Left cardiac atrium (tissue), 4 donors: Measurements from ENCODE around the gene KLF2. TPM values are rescaled to one million over a fixed set of nuclear protein-coding genes. Genes with fewer than 3 reads are reported as not detected.

ENCODE experiments used
- ATAC-seq, 2 donors: fragments of 200-7000 bp; cut with Tn5 transposase; one replicate each; pipeline ENCODE4 v1.9.1; 2020; ENCODE audit warnings: mild to moderate bottlenecking in 2 of 2, moderate library complexity in 2 of 2
- DNase-seq: peaks from one replicate; pipeline ENCODE4 v3.0.0-alpha.2; 2020
- intact Hi-C, 2 donors: fragments of 100-400 bp; cut with DNase I; formaldehyde crosslinking; loops; one replicate each; pipeline versions ENCODE4 v1.14.1 to v1.15.1; 2022 to 2023
- total RNA-seq, 2 donors: library from RNA; stranded (reverse); fragmentation: NEBNext Ultra II Directional; extraction: Animal tissue kit (Norgen Biotek cat#: 25700); gene quantifications; one replicate each; pipeline ENCODE4 v1.2.1, GENCODE V29; 2021
- donor health status: DM: no; HTN: yes; CAD: no.
- donor health status: DM: no; HTN: yes; CAD: no; lungs with severe emphysema.
- donor health status: DM: yes; HTN: yes; CAD: no.
- donor health status: Dilated cardiomyopathy.

Gene KLF2
- total RNA-seq, 2 donors from 2014 or later: 66.4 to 77.5 TPM

DNA sequence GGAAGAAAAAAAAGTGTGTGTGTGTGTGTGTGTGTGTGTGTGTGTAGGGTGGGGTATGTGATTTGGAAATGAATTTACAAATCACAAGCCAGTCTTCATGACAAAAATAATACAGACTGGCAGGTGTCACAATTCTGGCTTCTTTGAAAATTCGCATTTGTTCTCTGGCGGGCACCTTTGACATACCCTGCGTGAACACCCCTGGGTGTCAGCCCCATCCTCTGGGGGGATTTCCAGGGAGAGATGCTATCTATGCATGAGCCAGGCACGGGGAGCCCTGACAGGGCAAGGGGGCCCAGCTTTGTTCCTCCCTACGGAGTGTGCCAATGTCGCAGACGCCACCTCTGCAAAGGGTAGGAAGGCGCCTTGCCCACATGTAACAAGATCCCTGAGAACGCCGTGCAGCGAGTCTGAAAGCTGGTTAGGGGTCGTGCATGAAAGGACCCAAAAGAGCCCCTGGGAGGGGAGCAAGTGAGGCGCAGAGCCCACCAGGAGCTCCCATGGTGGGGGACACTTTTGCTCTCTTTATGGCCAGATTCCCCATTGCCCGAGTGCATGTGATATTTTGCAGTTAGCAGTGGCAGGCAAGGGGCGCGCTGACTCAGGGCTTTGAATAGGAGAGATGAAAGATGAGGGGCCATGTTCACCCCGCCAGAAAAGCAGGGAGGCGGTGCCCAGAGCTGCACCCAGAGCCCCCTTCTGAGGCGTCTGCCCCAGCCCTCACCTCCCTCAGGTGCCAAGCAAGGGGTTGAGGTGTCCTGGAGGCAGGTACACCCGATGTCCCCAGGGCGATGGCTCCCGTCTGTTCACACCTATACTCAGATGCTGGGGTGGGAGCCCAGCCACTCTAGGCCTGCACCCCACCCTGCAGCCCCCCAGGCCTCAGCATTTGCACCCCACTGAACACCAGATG lies 45.3 kb downstream of the KLF2 start:
- no peak for ATAC-seq
- intact Hi-C loops: no loop called here
- DNase-seq: no peak

DNA sequence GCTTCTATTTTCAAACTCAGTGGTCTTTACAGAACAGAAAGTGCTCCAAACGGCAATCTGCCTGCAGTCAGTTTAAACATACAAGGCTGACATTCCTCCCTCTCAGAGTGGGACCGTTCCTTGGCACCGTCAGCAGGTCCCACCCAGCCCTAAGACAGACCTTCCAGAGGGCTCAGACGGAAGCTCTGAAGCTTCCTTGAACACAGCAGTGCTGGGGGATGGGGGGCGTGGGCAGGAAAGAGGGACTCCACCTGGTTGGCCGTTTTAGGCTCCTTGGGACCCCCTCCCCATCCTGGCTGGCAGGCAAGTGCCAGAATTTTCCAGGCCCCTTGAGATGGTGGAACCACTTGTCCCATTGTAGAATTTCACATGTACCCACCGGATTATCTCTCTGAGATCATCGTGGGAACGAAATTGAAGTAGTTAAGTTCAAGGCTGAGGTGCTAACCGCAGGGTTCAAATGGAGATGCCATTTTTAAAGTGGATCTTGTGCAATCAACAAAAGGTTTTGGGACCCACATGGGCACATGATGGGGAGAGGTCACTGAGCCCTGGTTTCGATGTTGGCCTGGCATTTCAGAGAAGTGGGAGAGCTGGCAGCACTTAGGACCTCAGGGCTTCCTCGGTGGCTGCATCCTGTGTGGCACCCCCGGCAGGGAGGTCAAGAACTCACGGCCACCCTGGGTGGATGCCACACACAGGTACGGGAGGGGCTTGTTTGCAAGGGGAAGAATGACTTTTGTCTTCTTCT lies 46.2 kb downstream of the KLF2 start:
- ATAC-seq (no peak), DNase-seq (no peak)
- intact Hi-C loops: no loop called here

DNA sequence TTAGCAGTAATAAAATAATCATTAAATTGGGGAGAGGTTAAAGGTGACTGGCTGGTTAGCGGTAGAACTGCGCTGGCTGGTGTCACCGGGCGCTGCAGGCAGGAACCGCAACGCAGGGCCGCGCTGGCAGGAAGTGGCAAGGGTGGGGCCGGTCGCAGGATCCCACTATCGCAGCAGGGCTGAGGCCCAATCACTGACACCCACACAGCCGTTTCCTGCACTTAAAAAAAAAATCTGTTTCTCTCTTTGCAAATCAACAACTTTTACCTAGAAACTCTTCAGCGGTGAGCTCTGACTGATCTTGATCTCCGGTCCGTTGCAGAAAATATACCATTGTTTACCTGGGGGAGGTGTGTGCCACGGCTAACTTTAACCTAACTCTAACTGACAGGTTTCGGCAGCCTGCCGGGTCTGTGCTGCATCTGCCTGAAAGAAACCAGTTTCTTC lies 46.9 kb downstream of the KLF2 start:
- intact Hi-C loops: no loop called here

DNA sequence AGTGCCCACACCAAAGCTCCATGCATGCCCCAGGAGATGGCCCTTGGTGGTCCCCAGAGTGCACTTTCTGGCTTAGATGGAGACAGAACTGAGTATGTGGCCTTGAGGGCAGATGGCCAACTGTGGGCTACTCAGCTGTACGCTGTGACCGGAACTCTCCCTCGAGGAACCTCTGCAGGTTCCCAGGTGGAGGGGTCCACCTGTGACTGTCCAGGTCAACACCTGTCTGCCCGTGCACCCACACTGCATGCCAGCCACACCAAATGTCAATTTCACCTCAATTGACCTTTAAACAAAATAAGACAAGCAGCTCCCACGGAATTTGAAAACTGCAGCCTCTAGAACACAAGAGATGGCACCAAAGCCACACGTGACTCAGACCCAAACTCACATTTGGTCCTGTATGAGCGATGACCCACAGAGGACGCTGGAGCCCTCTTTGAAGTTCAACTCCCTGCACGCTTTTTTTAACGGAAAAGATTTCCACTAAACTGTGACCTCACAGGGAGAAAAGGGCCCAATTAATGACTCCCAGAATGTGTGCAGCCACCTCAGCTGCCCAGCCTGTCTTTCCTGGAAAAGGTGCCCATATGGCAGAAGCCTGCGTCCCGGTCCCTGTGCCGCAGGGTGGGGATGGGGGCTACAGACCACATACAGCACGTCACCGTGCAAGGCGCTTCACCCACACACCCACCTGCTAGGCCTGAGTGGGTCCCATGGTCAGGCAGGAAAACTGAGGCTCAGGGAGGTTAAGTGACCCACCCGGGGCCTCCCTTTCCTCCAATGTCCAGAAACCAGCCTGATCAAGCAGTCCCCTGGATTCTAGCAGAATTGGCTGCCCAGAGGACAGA lies 47.7 kb downstream of the KLF2 start:
- no peak for DNase-seq
- intact Hi-C loops: no loop called here

More for the DNA sequence above, 46.9 kb downstream of the KLF2 start:
- DNase-seq (peak; percentile 78), ATAC-seq (peak; percentile 55 to 60)

DNA sequence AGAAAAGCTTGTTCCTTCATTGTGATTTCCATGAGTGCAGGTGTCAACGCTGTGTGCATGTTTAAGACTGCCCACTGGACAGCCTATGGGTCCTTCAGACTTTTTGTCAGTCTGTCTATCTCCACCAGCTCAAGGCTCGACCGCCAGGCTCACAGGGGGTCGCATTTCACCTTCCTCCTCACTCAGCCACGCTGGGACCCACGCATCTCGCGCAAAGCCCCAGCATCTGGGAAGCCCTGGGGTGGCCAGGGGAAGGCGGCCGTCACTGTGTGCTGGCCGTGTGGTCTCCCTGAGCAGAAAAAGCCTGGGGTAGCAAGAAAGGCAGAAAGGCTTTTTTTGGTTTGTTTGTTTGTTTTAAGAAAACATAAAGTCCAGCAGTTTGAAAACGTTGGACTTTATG lies 48.5 kb downstream of the KLF2 start:
- intact Hi-C loops: no loop called here
- no peak for DNase-seq
- ATAC-seq: no peak

More for the DNA sequence above, 47.7 kb downstream of the KLF2 start:
- no peak for ATAC-seq

DNA sequence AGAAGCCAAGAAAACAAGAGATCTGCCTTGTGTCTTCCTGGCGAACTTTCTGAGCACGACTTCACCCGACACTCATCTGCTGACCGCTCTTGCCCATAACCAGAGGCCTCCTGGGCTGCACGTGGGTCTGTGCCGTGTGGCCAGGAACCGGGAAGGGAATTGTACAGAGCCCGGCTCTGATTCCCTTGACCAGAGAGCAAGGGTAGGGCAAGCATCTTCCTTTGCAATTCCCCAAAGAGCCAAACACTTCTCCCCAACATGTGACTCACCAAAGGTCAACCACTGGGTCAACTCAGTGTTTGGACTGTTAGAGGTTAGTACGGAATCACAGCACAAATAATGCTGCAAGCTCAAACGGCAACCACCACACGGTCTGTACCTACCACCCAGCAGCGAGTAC lies 48.9 kb downstream of the KLF2 start:
- DNase-seq: no peak
- intact Hi-C loops: no loop called here
- peak in 1 of 2 donors; percentile 33 for ATAC-seq

DNA sequence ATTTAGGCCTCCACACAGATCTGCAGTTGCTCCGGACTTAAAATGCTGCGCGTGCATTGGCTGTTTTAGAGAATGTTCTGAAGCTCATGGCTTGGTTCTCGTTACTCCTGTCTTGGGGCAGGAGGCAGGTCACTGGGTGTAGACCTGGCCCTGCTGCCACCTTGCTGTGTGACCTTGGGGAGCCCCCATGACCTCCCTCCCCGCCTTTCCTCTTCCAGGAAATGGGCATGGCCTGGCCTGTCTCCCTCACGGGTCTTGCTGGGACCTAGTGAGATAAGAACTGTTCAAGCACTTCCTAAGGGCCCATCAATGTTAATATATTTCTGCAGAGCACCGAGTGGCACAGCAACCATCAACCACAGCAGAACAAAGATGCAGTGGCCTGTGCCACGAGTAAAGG lies 49.4 kb downstream of the KLF2 start:
- no peak for ATAC-seq
- intact Hi-C loops: no loop called here

DNA sequence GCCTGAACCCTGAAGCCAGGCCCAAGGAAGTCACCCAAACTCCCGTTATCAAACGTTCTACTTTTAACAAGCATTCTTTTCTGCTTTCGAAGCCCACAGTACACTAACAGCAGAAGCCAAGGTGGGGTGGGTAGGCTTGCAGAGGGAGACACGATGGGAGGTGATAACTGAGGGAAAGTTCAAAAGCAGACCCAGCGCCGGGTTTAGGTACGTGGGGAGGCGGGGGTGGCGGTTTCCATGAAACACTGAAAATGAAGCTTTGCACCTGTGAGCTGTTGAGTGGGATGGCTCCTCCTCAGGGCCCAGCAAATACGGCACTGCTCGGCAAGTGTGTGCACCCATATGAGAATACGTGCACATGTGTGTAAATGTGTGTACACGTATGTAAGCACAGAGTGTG lies 49.8 kb downstream of the KLF2 start:
- intact Hi-C loops: no loop called here
- ATAC-seq: no peak
- no peak for DNase-seq

More for the DNA sequence above, 49.4 kb downstream of the KLF2 start:
- DNase-seq: no peak

DNA sequence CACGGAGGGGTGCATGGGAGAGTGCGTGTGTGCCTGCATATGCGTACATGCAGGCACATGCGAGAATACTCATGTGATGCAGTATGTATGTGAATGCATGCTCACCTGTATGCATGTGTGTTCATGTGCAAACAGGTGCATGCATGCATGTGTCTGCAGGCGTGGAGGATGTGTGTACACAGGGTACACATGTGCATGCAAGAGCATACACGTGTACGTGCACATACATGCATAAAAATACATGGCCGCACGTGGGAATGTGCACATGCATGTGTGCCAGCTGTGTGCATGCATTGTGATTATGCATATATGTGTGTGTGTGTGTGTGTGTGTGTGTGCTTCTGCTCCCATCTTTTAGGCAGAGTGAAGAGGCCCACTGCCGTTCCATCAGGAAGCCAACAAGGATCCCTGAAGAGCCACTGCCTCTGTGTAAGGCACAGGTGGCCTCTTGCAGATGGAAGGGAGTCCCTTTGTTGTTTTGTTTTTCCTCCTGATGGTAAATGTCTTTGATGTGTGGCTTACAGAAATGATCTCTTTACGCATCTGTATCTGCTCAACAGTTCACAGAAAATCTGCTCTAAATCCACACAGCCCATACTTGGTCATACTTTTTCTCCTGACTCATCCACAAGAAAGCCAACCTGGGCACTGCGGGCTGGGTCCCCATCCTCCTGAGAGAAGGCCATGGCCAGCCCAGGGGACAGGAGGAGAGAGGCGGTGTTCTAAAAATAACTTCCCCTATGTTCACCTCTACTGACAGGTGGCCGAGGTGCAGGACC lies 50.7 kb downstream of the KLF2 start:
- ATAC-seq: no peak
- no peak for DNase-seq
- intact Hi-C loops: no loop called here

DNA sequence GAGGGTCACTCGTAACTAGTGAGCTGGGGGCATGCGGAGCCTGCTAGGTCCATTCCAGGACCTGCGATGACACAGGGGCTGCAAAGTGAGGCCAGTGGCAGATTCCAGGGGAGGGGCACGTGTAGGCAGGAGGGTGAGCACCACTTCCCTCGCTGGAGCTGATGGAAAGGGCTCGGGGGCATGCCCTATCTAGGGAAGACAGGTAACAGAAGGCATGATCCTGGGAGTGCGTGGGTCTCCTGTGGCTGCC lies 51.2 kb downstream of the KLF2 start:
- intact Hi-C loops: no loop called here
- DNase-seq (no peak), ATAC-seq (no peak)

DNA sequence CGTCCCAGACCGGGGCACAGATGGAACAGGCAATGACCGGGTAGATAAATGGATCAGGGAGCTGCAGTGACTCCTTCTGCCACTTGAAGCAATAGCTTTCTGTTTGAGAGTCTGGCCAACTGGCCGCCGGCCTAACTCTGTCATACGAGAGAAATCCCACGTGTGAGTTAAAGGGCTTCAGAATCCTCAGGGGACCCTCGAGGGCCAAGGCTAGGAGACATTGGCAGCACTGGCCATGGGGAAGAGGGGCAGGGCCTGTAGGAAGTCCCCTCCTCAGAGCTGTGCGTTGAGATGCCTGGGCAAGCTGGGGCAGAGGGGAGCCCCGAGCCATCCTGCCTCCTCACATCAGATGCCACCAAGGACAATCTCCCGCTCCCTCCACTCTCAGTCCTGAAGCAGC lies 51.6 kb downstream of the KLF2 start:
- intact Hi-C loops: no loop called here
- ATAC-seq (peak in 1 of 2 donors; percentile 31), DNase-seq (no peak)

DNA sequence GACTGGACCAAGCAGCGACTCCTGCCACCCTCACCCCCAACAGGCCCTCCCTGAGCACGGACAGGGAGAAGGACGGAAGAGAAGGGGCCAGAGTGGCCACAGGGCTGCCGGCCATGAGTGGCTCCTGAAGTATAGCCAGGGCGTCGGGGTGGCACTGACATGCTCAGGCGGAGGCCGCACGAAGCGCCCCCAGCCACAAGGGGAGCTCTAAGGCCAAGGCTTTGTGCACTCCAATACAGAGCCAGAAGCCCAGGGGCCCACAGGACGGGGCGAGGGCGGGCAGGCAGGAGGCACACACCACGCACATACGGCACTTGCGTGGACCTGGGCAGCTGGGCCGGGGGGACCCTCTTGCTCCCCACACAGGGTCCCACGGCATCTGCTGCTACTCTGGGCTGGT lies 52.0 kb downstream of the KLF2 start:
- ATAC-seq: peak in 1 of 2 donors; percentile 2

DNA sequence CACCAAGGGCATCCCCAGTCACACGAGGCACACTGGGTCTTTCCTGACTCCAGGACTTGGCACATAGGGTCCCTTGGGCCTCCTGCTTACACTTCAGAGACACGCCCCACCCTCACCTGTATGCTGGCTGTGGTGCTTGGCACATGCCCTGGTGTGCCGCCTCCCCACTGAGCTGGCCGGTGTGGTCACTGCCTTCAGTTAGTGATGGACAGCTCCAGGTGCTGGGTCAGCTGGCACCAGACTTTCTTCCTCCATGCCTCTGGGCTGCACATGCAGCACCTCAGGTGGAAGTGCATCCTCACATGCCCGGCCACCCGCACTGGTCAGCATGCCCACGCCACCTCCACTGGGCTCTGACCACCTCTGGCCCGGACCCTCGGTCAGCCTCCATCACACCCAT lies 52.9 kb downstream of the KLF2 start:
- intact Hi-C loops: no loop called here
- ATAC-seq: no peak
- no peak for DNase-seq

More for the DNA sequence above, 52.0 kb downstream of the KLF2 start:
- DNase-seq: no peak
- intact Hi-C loops: no loop called here

Other genes with a start within 250 kb of the KLF2 start
- gene TPM4, start 248.3 kb upstream of the KLF2 start, total RNA-seq: 100 to 1,000 TPM; 183 to 310 TPM
- gene RAB8A, start 212.9 kb upstream of the KLF2 start, total RNA-seq: 10 to 100 TPM; 28.2 to 29.8 TPM
- gene HSH2D, start 181.1 kb upstream of the KLF2 start, total RNA-seq: under 1 TPM; 0.16 to 0.56 TPM
- not detected for gene CIB3, start 151.3 kb upstream of the KLF2 start, total RNA-seq
- gene FAM32A, start 139.4 kb upstream of the KLF2 start, total RNA-seq: 10 to 100 TPM; 41.3 to 44.1 TPM
- gene AP1M1, start 126.9 kb upstream of the KLF2 start, total RNA-seq: 10 to 100 TPM; 48.1 to 52.6 TPM
- gene EPS15L1, start 147.1 kb downstream of the KLF2 start, total RNA-seq: 10 to 100 TPM; 59.9 to 67.4 TPM
- not detected for gene CALR3, start 171.3 kb downstream of the KLF2 start, total RNA-seq
- gene C19orf44, start 171.6 kb downstream of the KLF2 start, total RNA-seq: 1 to 10 TPM; 2.4 to 3.8 TPM
- 10 to 100 TPM; 20.1 to 25.4 TPM for gene CHERP, start 217.6 kb downstream of the KLF2 start, total RNA-seq
- gene SLC35E1, start 247.6 kb downstream of the KLF2 start, total RNA-seq: 10 to 100 TPM; 27.3 to 28.1 TPM